HG02840 (cell line): ENCODE measurements around the gene H2BK1.

Source experiments
- ATAC-seq: cut with Tn5 transposase; IDR thresholded peaks from one replicate; pipeline ENCODE4 v1.9.1; 2021; ENCODE audit warnings: mild to moderate bottlenecking, moderate library complexity, moderate number of reproducible peaks; ENCODE audit not compliant: unreplicated experiment, low FRiP score

The H2BK1 gene

GRCh38 chr7:151205730-151206129 lies 4.6 kb downstream of the H2BK1 start:
- no peak for ATAC-seq

- no peak for ATAC-seq
Observed at GRCh38 chr7:151204383-151205032, 5.8 kb downstream of the H2BK1 start.

DNA sequence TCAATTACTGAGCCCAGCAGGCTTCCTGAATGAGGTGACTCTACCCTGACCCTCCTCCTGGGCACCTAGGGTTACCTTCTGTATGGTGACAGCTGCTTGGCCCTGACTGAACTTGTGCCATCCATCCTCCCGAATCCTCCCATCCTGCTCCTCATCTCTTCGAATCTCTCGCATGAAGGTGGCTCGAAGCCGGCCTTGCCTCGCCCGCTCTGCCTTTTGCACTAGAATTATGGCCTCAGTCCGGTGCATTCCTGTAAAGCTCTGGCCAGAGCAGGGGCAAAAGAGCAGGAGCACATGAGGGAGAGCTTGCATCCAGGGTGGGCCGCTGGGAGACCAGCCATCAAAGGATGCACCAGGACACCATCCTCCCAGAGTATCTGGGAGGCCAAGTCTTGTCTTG lies 7.5 kb downstream of the H2BK1 start:
- ATAC-seq, result no peak

GRCh38 chr7:151201751-151202150 lies 8.5 kb downstream of the H2BK1 start:
- ATAC-seq, result no peak

- ATAC-seq, result no peak
Observed at GRCh38 chr7:151201344-151201743, 8.9 kb downstream of the H2BK1 start.

DNA sequence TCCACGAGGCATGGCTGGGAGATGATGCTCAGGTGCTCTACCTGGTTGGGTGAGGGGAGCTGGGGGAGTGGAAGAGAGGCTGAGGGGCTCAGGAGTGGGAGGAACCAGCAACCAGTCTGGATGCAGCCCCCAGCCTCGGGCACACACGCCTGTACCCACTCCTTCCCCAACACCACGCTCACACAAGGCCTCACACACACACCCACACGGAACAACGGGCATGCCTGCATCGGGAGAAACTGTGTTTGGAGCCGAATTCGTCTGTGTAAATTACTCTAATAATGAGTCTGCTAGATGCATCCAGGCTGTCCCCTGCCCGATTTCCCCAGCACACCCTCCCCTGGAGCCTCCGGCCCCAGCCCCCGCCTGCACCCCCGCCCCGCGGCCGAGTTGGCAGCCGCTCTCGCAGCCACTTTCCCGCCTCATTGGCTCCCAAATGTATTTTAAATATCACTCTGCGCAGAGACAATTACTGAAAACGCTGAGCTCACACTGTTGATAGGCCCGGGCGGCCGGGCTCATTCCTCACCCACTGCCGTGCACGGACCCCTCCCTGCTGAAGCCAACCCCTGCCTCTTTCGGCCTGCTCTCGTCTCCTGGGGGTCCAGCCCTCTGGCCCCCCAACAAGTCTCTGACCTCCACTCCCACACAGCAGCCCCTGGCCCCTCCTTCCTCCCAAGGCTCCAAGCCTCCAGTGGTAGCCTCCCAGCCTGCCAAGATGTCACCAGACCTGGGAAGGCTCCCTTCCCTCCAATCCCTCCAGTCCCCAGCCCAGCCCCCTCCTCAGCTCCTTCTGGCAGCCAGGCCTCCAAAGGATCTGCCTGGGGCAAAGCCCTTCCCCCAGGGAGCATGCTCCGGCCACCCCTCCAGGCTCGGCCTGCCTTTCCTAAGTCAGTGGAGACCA lies 11.1 kb downstream of the H2BK1 start:
- ATAC-seq, result no peak

GRCh38 chr7:151197932-151198331 lies 12.4 kb downstream of the H2BK1 start:
- no peak for ATAC-seq

GRCh38 chr7:151195616-151196450 lies 14.5 kb downstream of the H2BK1 start:
- ATAC-seq, result no peak

- no peak for ATAC-seq
Observed at GRCh38 chr7:151194188-151194587, 16.1 kb downstream of the H2BK1 start.

DNA sequence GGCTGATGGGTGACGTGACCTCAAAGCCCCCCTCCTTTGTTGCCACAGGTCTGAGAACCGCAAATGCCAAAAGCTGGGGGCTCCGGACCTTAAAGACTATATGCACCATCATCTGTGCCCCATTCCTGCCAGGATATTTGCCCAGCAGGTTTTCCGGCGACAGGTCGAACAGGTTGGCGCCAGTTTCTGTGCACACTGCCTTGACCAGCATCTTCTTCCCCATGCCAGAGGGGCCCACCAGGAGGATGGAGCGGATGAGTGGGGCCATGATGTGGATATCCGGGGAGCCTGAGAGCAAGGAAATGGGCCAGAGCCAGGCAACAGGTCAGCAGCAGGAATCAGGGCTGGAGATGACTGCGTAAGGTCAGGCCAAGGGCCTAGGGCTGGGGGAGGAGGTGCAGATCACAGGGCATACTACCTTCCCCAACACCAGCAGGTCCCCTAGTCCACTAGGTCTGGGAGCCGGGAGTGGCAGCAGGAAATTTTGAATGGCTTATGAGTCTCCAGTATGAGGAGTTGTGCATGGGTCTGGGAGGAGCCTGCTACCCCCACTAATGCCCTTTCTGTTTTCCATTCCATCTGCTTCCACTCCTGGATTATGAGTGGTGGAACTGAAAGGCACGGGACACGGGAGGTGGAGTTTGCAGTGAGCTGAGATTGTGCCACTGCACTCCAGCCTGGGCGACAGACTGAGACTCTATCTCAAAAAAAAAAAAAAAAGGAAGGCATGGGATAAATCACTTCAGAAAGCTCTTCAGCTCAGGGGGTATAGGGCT lies 16.9 kb downstream of the H2BK1 start:
- no peak for ATAC-seq

DNA sequence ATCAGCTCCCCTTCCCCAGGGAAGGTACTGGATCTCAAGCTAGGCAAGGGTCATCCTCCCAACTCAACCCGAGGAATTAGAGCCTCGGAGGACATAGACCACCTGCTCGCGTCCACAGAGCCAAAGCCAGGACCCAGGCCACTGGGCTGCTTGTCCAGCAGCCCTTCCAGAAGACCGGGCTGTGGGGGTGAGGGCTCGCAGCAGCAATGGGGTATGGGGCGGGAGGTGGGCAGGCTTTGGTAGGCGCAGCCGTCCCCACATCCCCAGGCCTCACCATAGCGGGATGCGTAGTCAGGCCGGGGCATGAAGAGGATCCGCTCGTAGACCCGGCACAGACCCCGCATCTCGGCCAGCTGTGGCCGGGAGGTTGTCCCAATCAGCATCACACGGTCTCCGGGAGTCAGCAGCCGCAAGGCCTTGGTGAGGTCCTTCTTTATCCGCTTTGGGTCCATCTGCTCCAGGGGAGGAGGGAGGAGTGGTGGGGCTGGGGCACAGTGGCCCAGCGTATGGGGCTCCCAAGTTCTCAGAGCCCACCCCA lies 18.2 kb downstream of the H2BK1 start:
- no peak for ATAC-seq

DNA sequence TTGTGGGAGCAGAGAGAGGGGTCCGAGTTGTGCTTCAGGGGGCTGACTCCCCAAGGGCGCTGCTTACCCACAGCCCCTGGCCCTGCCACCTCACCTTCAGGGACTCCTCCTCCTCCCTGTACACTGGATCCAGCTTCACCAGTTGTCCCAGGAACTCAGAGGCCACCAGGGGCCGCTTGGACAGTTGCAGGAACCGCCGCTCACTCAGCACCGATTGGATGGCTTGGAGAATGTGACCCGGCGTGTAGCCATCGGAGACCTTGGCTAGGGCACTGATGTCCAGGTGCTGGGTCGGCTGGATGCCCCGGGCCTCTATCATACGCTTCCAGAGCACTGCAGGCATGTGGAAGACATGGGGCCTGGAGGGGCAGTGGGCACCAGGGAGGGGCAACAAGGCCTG lies 18.7 kb downstream of the H2BK1 start:
- ATAC-seq, result no peak

DNA sequence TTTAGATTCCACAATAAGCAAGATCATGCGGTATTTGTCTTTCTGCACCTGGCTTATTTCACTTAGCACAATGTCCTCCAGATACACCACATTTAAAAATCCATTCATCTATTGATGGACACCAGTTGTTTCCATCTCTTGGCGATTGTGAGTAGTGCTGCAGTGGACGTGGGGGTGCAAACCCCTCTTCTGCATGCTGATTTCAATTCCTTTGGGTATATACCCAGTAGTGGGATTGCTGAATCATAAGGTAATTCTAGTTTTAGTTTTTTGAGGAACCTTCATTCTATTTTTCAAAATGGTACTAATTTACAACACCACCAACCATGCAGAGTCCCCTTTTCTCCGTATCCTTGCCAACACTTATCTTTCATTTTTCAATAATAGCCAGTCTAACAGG lies 21.2 kb downstream of the H2BK1 start:
- ATAC-seq, result no peak

- ATAC-seq, result no peak
Observed at GRCh38 chr7:151188252-151188542, 22.1 kb downstream of the H2BK1 start.

GRCh38 chr7:151187409-151188251 lies 22.7 kb downstream of the H2BK1 start:
- no peak for ATAC-seq

DNA sequence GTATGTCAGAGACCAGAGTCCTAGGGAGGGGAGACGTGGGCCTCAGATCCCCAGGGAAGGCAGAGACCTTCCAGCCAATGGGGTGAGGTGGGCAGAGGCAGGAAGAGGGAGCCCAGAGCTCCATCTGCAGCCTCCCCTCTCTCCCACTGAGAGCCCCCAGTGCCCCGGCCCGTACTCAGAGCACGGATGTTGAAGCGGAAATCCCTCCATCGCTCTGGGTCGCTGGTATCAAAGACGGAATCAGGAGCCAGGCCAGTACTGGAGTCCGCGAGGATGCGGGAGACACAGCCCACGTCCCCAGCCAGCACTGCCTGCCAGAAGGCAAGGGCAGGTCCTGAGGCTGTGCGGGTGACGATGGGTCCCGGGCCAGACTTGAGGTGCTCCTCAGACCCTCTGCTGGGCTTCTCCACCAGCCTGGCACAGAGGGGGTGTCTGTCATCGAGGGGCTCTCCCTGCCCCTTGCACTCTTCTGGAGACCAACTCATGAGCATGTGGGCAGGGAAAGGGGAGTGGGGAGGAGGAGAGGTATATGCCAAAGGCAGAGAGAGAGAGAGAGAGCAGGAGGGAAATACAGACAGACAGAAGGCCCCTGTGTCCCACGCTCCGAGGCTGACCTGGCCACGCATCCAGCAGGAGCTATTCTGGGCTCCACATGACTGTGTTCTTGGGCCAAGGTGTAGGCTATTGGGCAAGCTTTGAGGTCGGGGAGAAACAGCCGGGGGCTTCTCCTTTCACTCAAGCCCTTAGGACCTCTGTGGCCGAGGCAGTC lies 23.5 kb downstream of the H2BK1 start, which contains the start of gene ASB10:
Gene ASB10 (minus strand): TSS at position 611 of the 769 bp plus-strand sequence. CDS start 120 bp downstream, at position 491.
- no peak for ATAC-seq

- no peak for ATAC-seq
Observed at GRCh38 chr7:151185762-151186639, 24.3 kb downstream of the H2BK1 start.
